ENCODE results near the gene FTH1. TPM values are rescaled to one million over a fixed set of nuclear protein-coding genes. Genes with fewer than 3 reads are reported as not detected.

The FTH1 gene
- total and polyA plus RNA-seq, 7 donors: 1,709 to 20,022 (median 2,375) TPM

GRCh38 chr11:61946894-61947293 is 20.5 kb downstream of the FTH1 start:
- no peaks in the 10 kb centered on the region for H3K36me3 ChIP-seq
- TF ChIP-seq POLR2A (IDR thresholded peaks at IDR 0.05) (no peak), CTCF (IDR thresholded peaks at IDR 0.05) (no peak), EP300 (IDR thresholded peaks at IDR 0.05) (no peak), POLR2AphosphoS5 (IDR thresholded peaks at IDR 0.05) (no peak)
- peaks cover 0 to 31% (median 22%) of the 10 kb centered on the region in 4 donors for H3K4me1 ChIP-seq
- H3K27ac ChIP-seq: no peak overlapping the region
- no peaks in the 10 kb centered on the region for H3K27me3 ChIP-seq
- no peak for DNase-seq
- H3K4me3 ChIP-seq: no peak overlapping the region
- intact Hi-C loops (cut with DNase I): loop anchor here (1.0 to 2.0 kb wide), 3 partner anchors 48 to 150 kb away; no protein-coding TSS in a partner anchor
- H3K9me3 ChIP-seq: no peaks in the 10 kb centered on the region
- 95 to 96% methylated on average over 5 of the region's 5 CpGs for WGBS, 2 donors

- Histone ChIP-seq H3K27ac (no peak overlapping the region), H3K4me3 (no peak overlapping the region), H3K36me3 (no peaks in the 10 kb centered on the region), H3K27me3 (no peaks in the 10 kb centered on the region), H3K9me3 (no peaks in the 10 kb centered on the region), H3K4me1 (peaks cover 0 to 29% (median 19%) of the 10 kb centered on the region in 4 donors)
- DNase-seq: no peak
- WGBS, 2 donors: 93 to 95% methylated on average over 13 of the region's 13 CpGs
- TF ChIP-seq POLR2AphosphoS5 (IDR thresholded peaks at IDR 0.05): no peak
- intact Hi-C loops (cut with DNase I): no loop called here
Observed at GRCh38 chr11:61945191-61945590, 22.2 kb downstream of the FTH1 start.

GRCh38 chr11:61940466-61940865 is 27.0 kb downstream of the FTH1 start:
- DNase-seq: no peak
- Histone ChIP-seq H3K9me3 (peaks cover 0 to 2% (median 1%) of the 10 kb centered on the region in 4 donors), H3K27ac (no peak overlapping the region), H3K4me3 (no peak overlapping the region), H3K36me3 (no peaks in the 10 kb centered on the region), H3K4me1 (no peaks in the 10 kb centered on the region), H3K27me3 (no peaks in the 10 kb centered on the region)
- no peak for TF ChIP-seq POLR2AphosphoS5 (IDR thresholded peaks at IDR 0.05)
- TF ChIP-seq CTCF (IDR thresholded peaks at IDR 0.05): no peak
- TF ChIP-seq EP300 (IDR thresholded peaks at IDR 0.05): no peak
- no peak for TF ChIP-seq POLR2A (IDR thresholded peaks at IDR 0.05)
- intact Hi-C loops (cut with DNase I): no loop called here
- 84 to 87% methylated on average over 10 of the region's 10 CpGs for WGBS, 2 donors

DNA sequence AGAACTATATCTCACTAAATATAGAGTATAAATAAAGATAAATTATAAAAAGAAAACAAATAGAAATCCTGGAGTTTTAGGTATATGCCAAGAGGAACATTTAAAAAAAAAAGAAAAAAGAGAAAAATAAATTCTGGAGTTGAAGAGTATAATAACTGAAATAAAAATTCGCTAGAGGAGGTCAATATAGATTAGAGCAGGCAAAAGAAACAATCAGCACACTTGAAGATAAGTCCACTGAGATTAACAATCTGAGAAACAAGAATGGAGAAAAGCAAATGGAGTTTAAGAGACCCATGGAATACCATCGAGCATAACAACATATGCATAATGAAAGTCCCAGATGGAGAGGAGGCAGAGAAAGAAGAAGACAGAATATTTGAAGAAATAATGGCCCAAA is 31.6 kb downstream of the FTH1 start:
- H3K9me3 ChIP-seq: peaks cover 0 to 4% (median 1%) of the 10 kb centered on the region in 4 donors
- H3K4me3 ChIP-seq: no peak overlapping the region
- no peaks in the 10 kb centered on the region for H3K36me3 ChIP-seq
- no peak for DNase-seq
- intact Hi-C loops (cut with DNase I): no loop called here
- no peak for TF ChIP-seq POLR2A (IDR thresholded peaks at IDR 0.05)
- no peak for TF ChIP-seq CTCF (IDR thresholded peaks at IDR 0.05)
- no peak for TF ChIP-seq POLR2AphosphoS5 (IDR thresholded peaks at IDR 0.05)
- TF ChIP-seq EP300 (IDR thresholded peaks at IDR 0.05): no peak
- 74 to 82% methylated on average over 2 of the region's 2 CpGs for WGBS, 2 donors
- no peak overlapping the region for H3K27ac ChIP-seq
- H3K4me1 ChIP-seq: no peaks in the 10 kb centered on the region
- H3K27me3 ChIP-seq: no peaks in the 10 kb centered on the region

DNA sequence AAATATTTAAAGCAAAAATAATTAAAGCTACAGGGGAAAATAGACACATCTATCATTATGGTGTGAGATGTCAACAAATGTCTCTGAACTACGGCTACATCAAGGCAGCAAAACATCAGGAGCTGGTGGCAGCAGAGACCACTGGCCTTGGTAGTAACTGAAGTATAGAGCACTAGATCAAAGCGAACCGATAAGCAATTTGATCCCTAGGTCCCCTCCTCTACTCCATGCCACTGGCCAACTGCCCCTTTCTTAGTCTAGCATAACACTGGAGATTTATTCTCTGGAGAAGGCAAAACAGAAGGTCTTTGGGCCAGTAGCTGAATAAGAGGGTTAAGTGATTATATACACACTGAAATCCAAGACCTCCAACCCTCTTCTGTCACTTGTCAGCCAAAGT is 36.5 kb downstream of the FTH1 start:
- Histone ChIP-seq H3K36me3 (no peaks in the 10 kb centered on the region), H3K27ac (no peak overlapping the region), H3K9me3 (peaks cover 0 to 1% (median 0%) of the 10 kb centered on the region in 4 donors), H3K4me1 (no peaks in the 10 kb centered on the region), H3K4me3 (no peak overlapping the region), H3K27me3 (no peaks in the 10 kb centered on the region)
- intact Hi-C loops (cut with DNase I): no loop called here
- 92 to 95% methylated on average over 3 of the region's 3 CpGs for WGBS, 2 donors
- TF ChIP-seq CTCF (IDR thresholded peaks at IDR 0.05) (no peak), POLR2A (IDR thresholded peaks at IDR 0.05) (no peak), POLR2AphosphoS5 (IDR thresholded peaks at IDR 0.05) (no peak), EP300 (IDR thresholded peaks at IDR 0.05) (no peak)
- no peak for DNase-seq

Measured in sigmoid colon (tissue), 7 donors.